Fibroblast of skin of right biceps (primary cell): ENCODE data around the gene FAM237A.
A peak's percentile ranks its signal among the peaks of the same experiment; 100 is the strongest.

Source experiments
- DNase-seq: peaks from one replicate; pipeline ENCODE4 v3.0.0-alpha.2; 2013

The FAM237A gene

GRCh38 chr2:206642075-206643025 lies at the start of gene FAM237A:
TSS of gene FAM237A (plus strand) at chr2:206642487. CDS start at chr2:206644237, 1,750 bp downstream.
- DNase-seq = peak; percentile 63

- DNase-seq = no peak
These were observed 44.5 kb upstream of the FAM237A start for GRCh38 chr2:206597717-206598218.

- no peak for DNase-seq
These were observed 39.0 kb upstream of the FAM237A start for GRCh38 chr2:206603243-206603642.

GRCh38 chr2:206610451-206610850 lies 31.8 kb upstream of the FAM237A start:
- no peak for DNase-seq

- no peak for DNase-seq
These were observed 31.1 kb upstream of the FAM237A start for GRCh38 chr2:206611191-206611590.

GRCh38 chr2:206611736-206612135 lies 30.6 kb upstream of the FAM237A start:
- no peak for DNase-seq

- peak; percentile 40 for DNase-seq
These were observed 27.5 kb upstream of the FAM237A start for GRCh38 chr2:206614811-206615210.

GRCh38 chr2:206615417-206616089 lies 26.7 kb upstream of the FAM237A start:
- DNase-seq = no peak

GRCh38 chr2:206616151-206616550 lies 26.1 kb upstream of the FAM237A start:
- no peak for DNase-seq

- no peak for DNase-seq
These were observed 23.3 kb upstream of the FAM237A start for GRCh38 chr2:206619011-206619410.

- no peak for DNase-seq
These were observed 16.2 kb upstream of the FAM237A start for GRCh38 chr2:206626108-206626507.

GRCh38 chr2:206627632-206628031 lies 14.7 kb upstream of the FAM237A start:
- no peak for DNase-seq

- no peak for DNase-seq
These were observed 10.9 kb upstream of the FAM237A start for GRCh38 chr2:206631340-206631739.

- no peak for DNase-seq
These were observed 7.3 kb upstream of the FAM237A start for GRCh38 chr2:206635015-206635414.

- no peak for DNase-seq
These were observed 2.7 kb upstream of the FAM237A start for GRCh38 chr2:206639636-206640035.

- DNase-seq = no peak
These were observed 1.1 kb upstream of the FAM237A start for GRCh38 chr2:206641226-206641625.

- peak; percentile 10 for DNase-seq
These were observed 5.7 kb downstream of the FAM237A start for GRCh38 chr2:206647985-206648384.

GRCh38 chr2:206657087-206657486 lies 14.8 kb downstream of the FAM237A start:
- DNase-seq = no peak

- no peak for DNase-seq
These were observed 23.0 kb downstream of the FAM237A start for GRCh38 chr2:206665251-206665650.

GRCh38 chr2:206670531-206671319 lies 28.4 kb downstream of the FAM237A start:
- no peak for DNase-seq

- no peak for DNase-seq
These were observed 41.3 kb downstream of the FAM237A start for GRCh38 chr2:206683546-206683945.

- no peak for DNase-seq
These were observed 46.2 kb downstream of the FAM237A start for GRCh38 chr2:206688453-206688852.

GRCh38 chr2:206688990-206689389 lies 46.7 kb downstream of the FAM237A start:
- DNase-seq = no peak
